ENCODE results near the gene MARCHF6. TPM values are rescaled to one million over a fixed set of nuclear protein-coding genes. Genes with fewer than 3 reads are reported as not detected.
"Not testable (repeated sequence)": the region's sequence is repeated elsewhere in the genome, so short reads cannot be mapped to it uniquely, and the experiment has no call there.

Gene MARCHF6
- polyA plus RNA-seq, 4 donors: 161 to 224 (median 181) TPM

- DNase-seq (ENCODE audit: low read depth in 4 of 4, low spot score in 2 of 4): no peak
These were observed 20.8 kb downstream of the MARCHF6 start for GRCh38 chr5:10374046-10375022.

- DNase-seq (ENCODE audit: low read depth in 4 of 4, low spot score in 2 of 4): not testable (repeated sequence)
These were observed 21.7 kb downstream of the MARCHF6 start for GRCh38 chr5:10375146-10375545.

GRCh38 chr5:10376544-10376943 is 23.0 kb downstream of the MARCHF6 start:
- DNase-seq (ENCODE audit: low read depth in 4 of 4, low spot score in 2 of 4): no peak

GRCh38 chr5:10377081-10377480 is 23.6 kb downstream of the MARCHF6 start:
- DNase-seq (ENCODE audit: low read depth in 4 of 4, low spot score in 2 of 4): no peak

GRCh38 chr5:10381803-10382202 is 28.3 kb downstream of the MARCHF6 start:
- no peak for DNase-seq (ENCODE audit: low read depth in 4 of 4, low spot score in 2 of 4)

GRCh38 chr5:10384483-10384882 is 31.0 kb downstream of the MARCHF6 start:
- no peak for DNase-seq (ENCODE audit: low read depth in 4 of 4, low spot score in 2 of 4)

- no peak for DNase-seq (ENCODE audit: low read depth in 4 of 4, low spot score in 2 of 4)
These were observed 34.2 kb downstream of the MARCHF6 start for GRCh38 chr5:10387690-10388089.

GRCh38 chr5:10391130-10391529 is 37.6 kb downstream of the MARCHF6 start:
- DNase-seq (ENCODE audit: low read depth in 4 of 4, low spot score in 2 of 4): no peak

GRCh38 chr5:10392567-10393328 is 39.3 kb downstream of the MARCHF6 start:
- not testable (repeated sequence) for DNase-seq (ENCODE audit: low read depth in 4 of 4, low spot score in 2 of 4)

GRCh38 chr5:10393491-10393890 is 40.0 kb downstream of the MARCHF6 start:
- no peak for DNase-seq (ENCODE audit: low read depth in 4 of 4, low spot score in 2 of 4)

GRCh38 chr5:10396552-10396951 is 43.1 kb downstream of the MARCHF6 start:
- DNase-seq (ENCODE audit: low read depth in 4 of 4, low spot score in 2 of 4): no peak

- DNase-seq (ENCODE audit: low read depth in 4 of 4, low spot score in 2 of 4): no peak
These were observed 46.3 kb downstream of the MARCHF6 start for GRCh38 chr5:10399839-10400238.

GRCh38 chr5:10400411-10400810 is 46.9 kb downstream of the MARCHF6 start:
- no peak for DNase-seq (ENCODE audit: low read depth in 4 of 4, low spot score in 2 of 4)

GRCh38 chr5:10400831-10401230 is 47.3 kb downstream of the MARCHF6 start:
- no peak for DNase-seq (ENCODE audit: low read depth in 4 of 4, low spot score in 2 of 4)

- DNase-seq (ENCODE audit: low read depth in 4 of 4, low spot score in 2 of 4): no peak
These were observed 48.0 kb downstream of the MARCHF6 start for GRCh38 chr5:10401498-10401897.

Other genes starting within 250 kb of the MARCHF6 start
- 10 to 100 TPM; 17.6 to 24.5 (median 21.5) TPM for gene ATPSCKMT, start 103.8 kb upstream of the MARCHF6 start, polyA plus RNA-seq (ENCODE audit: insufficient read length in 4 of 4)
- 100 to 1,000 TPM; 237 to 277 (median 254) TPM for gene CCT5, start 103.4 kb upstream of the MARCHF6 start, polyA plus RNA-seq (ENCODE audit: insufficient read length in 4 of 4)
- gene CMBL, start 45.8 kb upstream of the MARCHF6 start, polyA plus RNA-seq (ENCODE audit: insufficient read length in 4 of 4): 10 to 100 TPM; 33.3 to 48.6 (median 43.0) TPM
- 1 to 10 TPM in 2 of 4 donors, under 1 TPM in 2; 0.62 to 1.2 (median 0.89) TPM for gene ROPN1L, start 88.2 kb downstream of the MARCHF6 start, polyA plus RNA-seq (ENCODE audit: insufficient read length in 4 of 4)
- gene ANKRD33B, start 210.4 kb downstream of the MARCHF6 start, polyA plus RNA-seq (ENCODE audit: insufficient read length in 4 of 4): 1 to 10 TPM; 1.5 to 1.7 (median 1.6) TPM